GM21367 (cell line): ENCODE data around the gene RASD2.

Experiments
- ATAC-seq: cut with Tn5 transposase; IDR thresholded peaks from one replicate; pipeline ENCODE4 v1.9.1; 2021; ENCODE audit not compliant: unreplicated experiment

The RASD2 gene

GRCh38 chr22:35601013-35601580 is 60.5 kb downstream of the RASD2 start:
- no peak for ATAC-seq

GRCh38 chr22:35601743-35602615 is 61.3 kb downstream of the RASD2 start:
- no peak for ATAC-seq
